Keratinocyte (primary cell): ENCODE data around the gene RALGAPA2. TPM values are rescaled to one million over a fixed set of nuclear protein-coding genes. Genes with fewer than 3 reads are reported as not detected.

Experiments used
- DNase-seq: peaks from one replicate; pipeline ENCODE4 v3.0.0-alpha.2; 2011; ENCODE audit warnings: low read depth, missing footprints, low spot score
- FAIRE-seq: peaks from 2 replicates; lab custom pipeline; 2011; peaks lifted over from hg19 to GRCh38; lab: Jason Lieb, UNC
- H2AFZ ChIP-seq: 2 replicates; pipeline ENCODE4 v1.6.0; 2012; ENCODE audit warnings: low read length, control low read depth, inconsistent platforms; ENCODE audit not compliant: control insufficient read depth
- H3K27ac ChIP-seq: 2 replicates; pipeline ENCODE4 v1.5.1; 2011; ENCODE audit warnings: low read length; ENCODE audit not compliant: control insufficient read depth, insufficient read depth
- H3K27me3 ChIP-seq: 3 replicates; pipeline ENCODE4 v1.6.0; 2011; ENCODE audit warnings: low read length; ENCODE audit not compliant: control insufficient read depth, insufficient read depth; ENCODE audit errors: extremely low read depth
- H3K36me3 ChIP-seq, 2 experiments: 2 replicates in 1 of 2; 3 replicates in 1 of 2; pipeline ENCODE4 v1.5.1; 2011; ENCODE audit warnings: low read length in 2 of 2, mild to moderate bottlenecking in 1 of 2; ENCODE audit not compliant: control insufficient read depth in 2 of 2, insufficient read depth in 2 of 2; ENCODE audit errors: extremely low read depth in 1 of 2
- H3K4me1 ChIP-seq: 3 replicates; pipeline ENCODE4 v1.5.1; 2011; ENCODE audit warnings: low read length; ENCODE audit not compliant: control insufficient read depth, insufficient read depth; ENCODE audit errors: extremely low read depth
- H3K4me2 ChIP-seq: 3 replicates; pipeline ENCODE4 v1.6.0; 2011; ENCODE audit warnings: low read depth, low read length; ENCODE audit not compliant: control insufficient read depth, insufficient read depth; ENCODE audit errors: extremely low read depth
- H3K4me3 ChIP-seq, 3 experiments: fragments of 200-600 bp in 1 of 3; sonication (generic) in 1 of 3; 2 replicates in 2 of 3; 3 replicates in 1 of 3; pipeline ENCODE4 v1.5.1; 2011 to 2016; ENCODE audit warnings: low read length in 3 of 3, mild to moderate bottlenecking in 3 of 3, control low read depth in 2 of 3, inconsistent platforms in 1 of 3, low read depth in 1 of 3, mixed read lengths in 1 of 3, mixed run types in 1 of 3, moderate library complexity in 1 of 3; ENCODE audit not compliant: control insufficient read depth in 2 of 3, insufficient read depth in 2 of 3; ENCODE audit errors: extremely low read depth in 1 of 3
- H3K79me2 ChIP-seq: 2 replicates; pipeline ENCODE4 v1.6.0; 2012; ENCODE audit warnings: low read length; ENCODE audit not compliant: control insufficient read depth, insufficient read depth
- H3K9ac ChIP-seq: 3 replicates; pipeline ENCODE4 v1.6.0; 2011; ENCODE audit warnings: low read length; ENCODE audit not compliant: control insufficient read depth, insufficient read depth; ENCODE audit errors: extremely low read depth
- H3K9me1 ChIP-seq: 3 replicates; pipeline ENCODE4 v1.6.0; 2011; ENCODE audit warnings: low read length; ENCODE audit not compliant: control insufficient read depth, insufficient read depth; ENCODE audit errors: extremely low read depth
- H3K9me3 ChIP-seq: 2 replicates; pipeline ENCODE4 v1.5.1; 2012; ENCODE audit warnings: low read depth, low read length; ENCODE audit not compliant: control insufficient read depth
- H4K20me1 ChIP-seq: 3 replicates; pipeline ENCODE4 v1.6.0; 2011; ENCODE audit warnings: low read length; ENCODE audit not compliant: control insufficient read depth, insufficient read depth; ENCODE audit errors: extremely low read depth
- CTCF ChIP-seq, 3 experiments: IDR thresholded peaks in 1 of 3; conservative IDR thresholded peaks in 1 of 3; optimal IDR thresholded peaks in 1 of 3; 2 replicates in 2 of 3; 3 replicates in 1 of 3; pipeline versions ENCODE3 to v1.5.1; 2011; ENCODE audit warnings: low read length in 3 of 3, mild to moderate bottlenecking in 3 of 3, moderate library complexity in 2 of 3, control low read depth in 1 of 3, inconsistent platforms in 1 of 3; ENCODE audit not compliant: insufficient read depth in 2 of 3; ENCODE audit errors: extremely low read depth in 1 of 3
- EZH2 ChIP-seq: IDR thresholded peaks from one replicate; pipeline ENCODE4 v1.6.1; 2012; ENCODE audit warnings: inconsistent platforms, mild to moderate bottlenecking, low read length, moderate library complexity
- dilution Hi-C: fragments of 300-500 bp; cut with MboI; formaldehyde crosslinking; loops from one replicate; pipeline ENCODE4 v1.7.0; 2020; ENCODE audit warnings: low sequenced_read_pairs; ENCODE audit not compliant: extremely low pct_ligation_motif_present
- polyA plus RNA-seq, 5 experiments: library from polyadenylated mRNA; depleted of rRNA in 3 of 5; stranded (reverse) in 3 of 5; stranded (forward) in 1 of 5; unstranded in 1 of 5; fragments of >200 nt; gene quantifications; 1 replicate in 1 of 5; 2 replicates in 3 of 5; 3 replicates in 1 of 5; pipeline versions ENCODE4 v1.2.1 to v1.2.3, GENCODE V29; 2011 to 2012; ENCODE audit warnings: missing spikeins in 2 of 5, low read depth in 1 of 5, low replicate concordance in 1 of 5

The RALGAPA2 gene
- polyA plus RNA-seq, 1 donor (not counting 4 experiments of a cell fraction or from before 2014, with no cell fraction given): 3.2 TPM

- DNase-seq (no peak), FAIRE-seq (no peak)
- H3K9ac ChIP-seq: no peak overlapping the region
- no peak overlapping the region for H3K4me3 ChIP-seq
- dilution Hi-C loops: no loop called here
- TF ChIP-seq EZH2: no peak
- no peak for TF ChIP-seq CTCF (optimal IDR thresholded peaks at IDR 0.05 in 1 of 3, IDR thresholded peaks at IDR 0.05 in 1 of 3, conservative IDR thresholded peaks at IDR 0.05 in 1 of 3; ENCODE audit: extremely low read depth in 1 of 3, insufficient read depth in 2 of 3, low read length in 3 of 3)
- no peak overlapping the region for H3K4me2 ChIP-seq
- no peak overlapping the region for H2AFZ ChIP-seq
- no peaks in the 10 kb centered on the region for H3K36me3 ChIP-seq
- no peaks in the 10 kb centered on the region for H3K79me2 ChIP-seq
- no peak overlapping the region for H3K27ac ChIP-seq
- peaks cover 15% of the 10 kb centered on the region for H3K4me1 ChIP-seq
- no peaks in the 10 kb centered on the region for H3K9me3 ChIP-seq
- H3K9me1 ChIP-seq: no peaks in the 10 kb centered on the region
- H3K27me3 ChIP-seq: no peaks in the 10 kb centered on the region
- no peaks in the 10 kb centered on the region for H4K20me1 ChIP-seq
Observed at GRCh38 chr20:20606881-20607280, 105.6 kb downstream of the RALGAPA2 start.

DNA sequence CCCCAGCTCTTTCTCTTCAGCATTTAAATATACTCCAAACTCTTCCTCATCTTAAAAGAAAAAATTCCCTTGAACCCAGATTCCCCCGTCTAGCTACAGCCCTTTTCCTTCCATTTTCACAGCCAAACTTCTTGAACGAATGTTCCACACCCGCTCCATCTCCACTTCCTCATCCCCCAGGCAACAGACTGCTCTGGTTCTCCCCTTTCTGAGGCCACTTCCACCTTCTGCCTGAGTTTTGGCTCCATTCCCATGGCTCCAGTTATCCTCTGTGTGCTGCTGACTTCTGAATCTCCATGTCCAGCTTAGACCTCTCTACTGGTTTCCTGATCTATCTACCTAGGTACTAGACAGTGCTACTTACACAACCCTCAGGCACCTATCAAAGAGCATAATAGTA is 106.4 kb downstream of the RALGAPA2 start:
- Histone ChIP-seq H4K20me1 (no peaks in the 10 kb centered on the region), H3K9me1 (no peaks in the 10 kb centered on the region), H3K79me2 (no peaks in the 10 kb centered on the region), H3K9me3 (no peaks in the 10 kb centered on the region), H3K4me1 (peaks cover 15% of the 10 kb centered on the region), H3K9ac (no peak overlapping the region), H2AFZ (no peak overlapping the region), H3K4me2 (no peak overlapping the region), H3K36me3 (no peaks in the 10 kb centered on the region), H3K27me3 (no peaks in the 10 kb centered on the region), H3K4me3 (no peak overlapping the region), H3K27ac (no peak overlapping the region)
- TF ChIP-seq EZH2 (no peak), CTCF (optimal IDR thresholded peaks at IDR 0.05 in 1 of 3, IDR thresholded peaks at IDR 0.05 in 1 of 3, conservative IDR thresholded peaks at IDR 0.05 in 1 of 3; ENCODE audit: extremely low read depth in 1 of 3, insufficient read depth in 2 of 3, low read length in 3 of 3) (no peak)
- DNase-seq (no peak), FAIRE-seq (no peak)
- dilution Hi-C loops: no loop called here
